Transverse colon (tissue), 4 donors: Measurements from ENCODE around the gene GABARAPL2. TPM values are rescaled to one million over a fixed set of nuclear protein-coding genes. Genes with fewer than 3 reads are reported as not detected.
"Not testable (repeated sequence)": the region's sequence is repeated elsewhere in the genome, so short reads cannot be mapped to it uniquely, and the experiment has no call there.

Source experiments
- DNase-seq: peaks from one replicate; pipeline ENCODE4 v3.0.0-alpha.2; 2019
- H3K27ac ChIP-seq, 4 donors: fragments of 200-600 bp; sonication (generic); 2 replicates each; pipeline ENCODE4 v1.5.1; 2016 to 2018; ENCODE audit warnings: inconsistent platforms in 4 of 4
- H3K27me3 ChIP-seq: fragments of 200-600 bp; sonication (generic); 2 replicates; pipeline ENCODE4 v1.5.1; 2017; ENCODE audit warnings: inconsistent platforms
- H3K36me3 ChIP-seq, 4 donors: fragments of 200-600 bp; sonication (generic); 2 replicates each; pipeline ENCODE4 v1.5.1; 2017 to 2019; ENCODE audit warnings: inconsistent platforms in 4 of 4
- H3K4me1 ChIP-seq, 4 donors: fragments of 200-600 bp; sonication (generic); 2 replicates each; pipeline ENCODE4 v1.5.1; 2017 to 2020; ENCODE audit warnings: inconsistent platforms in 4 of 4
- H3K4me3 ChIP-seq, 4 donors: fragments of 200-600 bp; sonication (generic); 1 replicate in 1 of 4; 2 replicates in 3 of 4; pipeline versions ENCODE4 v1.5.1 to v1.6.1; 2017 to 2019; ENCODE audit warnings: inconsistent platforms in 4 of 4
- H3K9me3 ChIP-seq, 2 donors: fragments of 200-600 bp; sonication (generic); 2 replicates each; pipeline ENCODE4 v1.5.1; 2017 to 2019; ENCODE audit warnings: inconsistent platforms in 2 of 2
- CTCF ChIP-seq, 5 experiments: fragments of 200-600 bp in 3 of 5; fragments of 450-650 bp in 2 of 5; sonication (generic) in 3 of 5; IDR thresholded peaks; 1 replicate in 2 of 5; 2 replicates in 3 of 5; pipeline ENCODE4 v1.5.1; 2016 to 2017; ENCODE audit warnings: antibody characterized with exemption in 5 of 5, inconsistent platforms in 3 of 5, mild to moderate bottlenecking in 2 of 5, moderate library complexity in 1 of 5
- EP300 ChIP-seq: sonication (generic); formaldehyde crosslinking; IDR thresholded peaks from one replicate; pipeline ENCODE4 v1.6.1; 2017; ENCODE audit warnings: antibody characterized with exemption, low read depth
- POLR2A ChIP-seq: fragments of 450-650 bp; IDR thresholded peaks from one replicate; pipeline ENCODE4 v1.6.1; 2016; ENCODE audit warnings: antibody characterized with exemption, mild to moderate bottlenecking, moderate library complexity
- POLR2AphosphoS5 ChIP-seq, 3 donors: sonication (generic); formaldehyde crosslinking; IDR thresholded peaks; one replicate each; pipeline ENCODE4 v1.6.1; 2016; ENCODE audit warnings: antibody characterized with exemption in 3 of 3
- WGBS, 2 donors: methylation state at CpG; one replicate each; pipeline ENCODE4 v1.1.5; 2018; ENCODE audit warnings: low coverage in 1 of 2; 5-methylcytosine and 5-hydroxymethylcytosine counted together
- in situ Hi-C, 4 donors: fragments of 200-750 bp; cut with MboI; loops; one replicate each; pipeline versions ENCODE4 v1.15.0 to v1.15.1; 2017; ENCODE audit warnings: low sequenced_read_pairs in 3 of 4, low pct_ligation_motif_present in 1 of 4, low pct_unique_long_range_greater_than_20kb in 1 of 4
- intact Hi-C: fragments of 100-400 bp; cut with DNase I; formaldehyde crosslinking; loops from one replicate; pipeline ENCODE4 v1.15.1; 2023; ENCODE audit warnings: low total_unique reads
- total RNA-seq, 4 donors: library from RNA; depleted of rRNA; stranded (reverse); fragments of >200 nt; gene quantifications; one replicate each; pipeline ENCODE4 v1.1.0, GENCODE V29; 2016

GABARAPL2 gene
- total RNA-seq, 4 donors from 2014 or later: 40.0 to 128 (median 81.3) TPM

- peak; percentile 31 for DNase-seq
- Histone ChIP-seq H3K27ac (peak overlapping the region; percentile 62 to 78 (median 76)), H3K36me3 (no peaks in the 10 kb centered on the region), H3K4me1 (peaks cover 0 to 20% (median 0%) of the 10 kb centered on the region in 4 donors), H3K27me3 (no peaks in the 10 kb centered on the region), H3K4me3 (no peak overlapping the region), H3K9me3 (no peaks in the 10 kb centered on the region)
- TF ChIP-seq POLR2A (no peak), POLR2AphosphoS5 (IDR thresholded peaks at IDR 0.05) (no peak), CTCF (IDR thresholded peaks at IDR 0.05) (no peak), EP300 (no peak)
- in situ Hi-C loops: no loop called here
- WGBS, 2 donors: 35% methylated on average over 7 to 8 of the region's 8 CpGs
- intact Hi-C loops: no loop called here
Observed at GRCh38 chr16:75590920-75591843, 25.0 kb downstream of the GABARAPL2 start.

GRCh38 chr16:75591927-75592326 is 25.7 kb downstream of the GABARAPL2 start:
- H3K9me3 ChIP-seq, H3K4me3 ChIP-seq, intact Hi-C loops, H3K27me3 ChIP-seq, DNase-seq, in situ Hi-C loops, H3K36me3 ChIP-seq: not testable (repeated sequence)
- Histone ChIP-seq H3K27ac (peak overlapping the region in 2 of 4 donors; percentile 16 to 78), H3K4me1 (peaks cover 0 to 20% (median 0%) of the 10 kb centered on the region in 4 donors)
- WGBS, 2 donors: 59 to 86% methylated on average over 7 to 9 of the region's 9 CpGs

GRCh38 chr16:75593308-75593707 is 27.1 kb downstream of the GABARAPL2 start:
- intact Hi-C loops (no loop called here), in situ Hi-C loops (no loop called here)
- Histone ChIP-seq H3K4me1 (peaks cover 0 to 20% (median 0%) of the 10 kb centered on the region in 4 donors), H3K27ac (no peak overlapping the region), H3K27me3 (no peaks in the 10 kb centered on the region), H3K9me3 (no peaks in the 10 kb centered on the region), H3K4me3 (no peak overlapping the region), H3K36me3 (no peaks in the 10 kb centered on the region)
- no peak for DNase-seq
- no peak for TF ChIP-seq CTCF (IDR thresholded peaks at IDR 0.05)
- no peak for TF ChIP-seq EP300
- TF ChIP-seq POLR2A: no peak
- no peak for TF ChIP-seq POLR2AphosphoS5 (IDR thresholded peaks at IDR 0.05)
- WGBS, 2 donors: 92% methylated on average over 6 of the region's 6 CpGs; no CpG with 5 or more reads in 1 of the 2 donors

DNA sequence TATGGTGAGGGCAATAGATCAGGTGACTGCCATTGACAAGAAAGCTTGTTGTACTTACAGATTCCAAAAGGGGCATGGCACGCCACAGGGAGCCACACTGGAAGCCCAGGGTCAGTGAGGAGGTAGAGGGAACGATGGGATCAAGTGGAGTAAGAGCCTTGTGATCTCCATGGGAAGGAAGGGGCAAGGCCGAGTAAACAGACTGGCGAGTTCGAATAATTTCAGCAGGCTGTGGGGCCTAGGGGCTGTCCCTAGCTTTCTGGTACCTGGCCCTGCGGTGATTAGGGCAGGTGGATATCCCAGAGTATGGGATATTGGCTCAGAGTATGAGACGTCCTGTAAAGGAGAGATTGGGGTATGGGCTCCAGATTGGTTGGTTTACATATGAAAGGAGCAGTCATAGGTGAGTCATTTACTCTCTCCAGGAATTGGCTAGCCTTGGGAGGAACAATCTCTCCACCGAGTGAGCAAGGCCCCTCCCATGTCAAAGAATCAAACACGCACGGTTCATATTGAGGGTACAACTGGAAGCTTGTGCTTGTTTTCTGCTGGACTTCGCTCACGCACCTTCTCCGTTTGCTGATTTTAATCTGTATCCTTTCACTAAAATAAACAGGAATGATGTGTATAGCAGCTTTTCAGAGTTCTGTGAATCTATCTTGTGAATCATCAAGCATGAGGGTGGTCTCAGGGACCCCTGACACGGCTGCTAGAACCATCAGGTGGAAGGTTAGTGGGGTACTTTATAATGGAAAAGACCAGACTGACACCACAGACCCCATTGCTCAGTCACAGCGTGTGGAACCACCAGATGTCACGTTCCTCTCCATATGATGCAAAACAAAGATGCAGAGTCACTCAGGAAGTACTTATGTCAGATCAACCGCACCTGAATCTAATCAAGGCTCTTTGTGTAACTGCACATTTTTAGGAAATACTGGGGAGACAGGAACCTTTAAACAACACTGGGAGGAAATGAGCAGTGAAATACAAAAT is 27.9 kb downstream of the GABARAPL2 start:
- TF ChIP-seq CTCF (IDR thresholded peaks at IDR 0.05): no peak
- no peak for TF ChIP-seq POLR2AphosphoS5 (IDR thresholded peaks at IDR 0.05)
- no peak for TF ChIP-seq POLR2A
- TF ChIP-seq EP300: no peak
- H3K36me3 ChIP-seq: peaks cover 0 to under 1% (median 0%) of the 10 kb centered on the region in 4 donors
- peaks cover 0 to 20% (median 0%) of the 10 kb centered on the region in 4 donors for H3K4me1 ChIP-seq
- H3K4me3 ChIP-seq: no peak overlapping the region
- H3K9me3 ChIP-seq: no peaks in the 10 kb centered on the region
- H3K27ac ChIP-seq: no peak overlapping the region
- 85 to 86% methylated on average over 9 to 17 of the region's 17 CpGs for WGBS, 2 donors
- no peak for DNase-seq
- in situ Hi-C loops: no loop called here
- intact Hi-C loops: no loop called here
- H3K27me3 ChIP-seq: no peaks in the 10 kb centered on the region
